ENCODE measurements around the gene TENM4.

DNA sequence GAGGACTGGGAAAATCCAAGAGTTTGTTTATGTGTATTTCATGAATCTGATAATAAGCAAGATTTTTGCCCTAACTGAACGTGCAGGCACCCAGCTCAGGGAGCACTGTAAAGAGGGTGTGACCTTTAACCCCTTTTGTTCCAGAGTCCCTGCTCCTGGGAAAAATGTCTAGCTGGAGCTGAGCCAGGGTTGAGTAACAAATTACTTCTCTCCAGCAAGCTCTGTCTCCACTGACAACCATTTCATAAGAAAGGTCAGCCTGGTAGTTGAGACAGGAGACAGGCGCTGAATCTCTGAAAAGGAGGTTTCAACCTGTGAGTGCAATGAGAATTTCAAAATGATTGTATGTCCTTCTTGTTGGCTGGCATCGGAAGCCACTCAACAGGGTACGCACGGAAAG is 709.8 kb downstream of the TENM4 start:
- TF ChIP-seq, protein P1, sequence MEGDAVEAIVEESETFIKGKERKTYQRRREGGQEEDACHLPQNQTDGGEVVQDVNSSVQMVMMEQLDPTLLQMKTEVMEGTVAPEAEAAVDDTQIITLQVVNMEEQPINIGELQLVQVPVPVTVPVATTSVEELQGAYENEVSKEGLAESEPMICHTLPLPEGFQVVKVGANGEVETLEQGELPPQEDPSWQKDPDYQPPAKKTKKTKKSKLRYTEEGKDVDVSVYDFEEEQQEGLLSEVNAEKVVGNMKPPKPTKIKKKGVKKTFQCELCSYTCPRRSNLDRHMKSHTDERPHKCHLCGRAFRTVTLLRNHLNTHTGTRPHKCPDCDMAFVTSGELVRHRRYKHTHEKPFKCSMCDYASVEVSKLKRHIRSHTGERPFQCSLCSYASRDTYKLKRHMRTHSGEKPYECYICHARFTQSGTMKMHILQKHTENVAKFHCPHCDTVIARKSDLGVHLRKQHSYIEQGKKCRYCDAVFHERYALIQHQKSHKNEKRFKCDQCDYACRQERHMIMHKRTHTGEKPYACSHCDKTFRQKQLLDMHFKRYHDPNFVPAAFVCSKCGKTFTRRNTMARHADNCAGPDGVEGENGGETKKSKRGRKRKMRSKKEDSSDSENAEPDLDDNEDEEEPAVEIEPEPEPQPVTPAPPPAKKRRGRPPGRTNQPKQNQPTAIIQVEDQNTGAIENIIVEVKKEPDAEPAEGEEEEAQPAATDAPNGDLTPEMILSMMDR (IDR thresholded peaks at IDR 0.05), result no peak
- no peak for TF ChIP-seq POLR2A (IDR thresholded peaks at IDR 0.05)

Measured in uterus (tissue), 2 donors.